MM.1S (cell line): ENCODE results near the gene MATN1.

Experiments used
- DNase-seq: peaks from one replicate; pipeline ENCODE4 v3.0.0-alpha.2; 2015
- H2AFZ ChIP-seq: fragments of 300-600 bp; sonication (generic); 2 replicates; pipeline ENCODE4 v1.6.0; 2016; ENCODE audit warnings: antibody characterized with exemption, low read length
- H3F3A ChIP-seq: fragments of 300-600 bp; sonication (generic); 2 replicates; pipeline ENCODE4 v1.6.1; 2016; ENCODE audit warnings: mild to moderate bottlenecking, antibody characterized with exemption, low read length, moderate library complexity, mixed read lengths; ENCODE audit not compliant: insufficient read depth
- H3K27ac ChIP-seq: fragments of 300-600 bp; sonication (generic); 2 replicates; pipeline ENCODE4 v1.5.1; 2016; ENCODE audit warnings: mild to moderate bottlenecking, low read length
- H3K27me3 ChIP-seq: fragments of 300-600 bp; sonication (generic); replicated peaks from 2 replicates; pipeline ENCODE4 v1.6.0; 2016; ENCODE audit warnings: low read length; ENCODE audit not compliant: insufficient read depth
- H3K36me3 ChIP-seq: fragments of 300-600 bp; sonication (generic); replicated peaks from 2 replicates; pipeline ENCODE4 v1.6.1; 2016; ENCODE audit warnings: mild to moderate bottlenecking, low read length, mixed read lengths; ENCODE audit not compliant: insufficient read depth
- H3K4me1 ChIP-seq: fragments of 300-600 bp; sonication (generic); 2 replicates; pipeline ENCODE4 v1.6.1; 2016; ENCODE audit warnings: low read length, mixed read lengths
- H3K4me2 ChIP-seq: fragments of 300-600 bp; sonication (generic); 2 replicates; pipeline ENCODE4 v1.6.0; 2016; ENCODE audit warnings: low read depth, low read length
- H3K4me3 ChIP-seq: fragments of 300-600 bp; sonication (generic); 2 replicates; pipeline ENCODE4 v1.5.1; 2016; ENCODE audit warnings: low read length, mixed read lengths
- H3K79me2 ChIP-seq: fragments of 300-600 bp; sonication (generic); 2 replicates; pipeline ENCODE4 v1.6.1; 2016; ENCODE audit warnings: mixed run types, low read length, mixed read lengths
- H3K9ac ChIP-seq: fragments of 300-600 bp; sonication (generic); 2 replicates; pipeline ENCODE4 v1.6.1; 2016; ENCODE audit warnings: low read length, mixed read lengths
- H3K9me2 ChIP-seq: fragments of 300-600 bp; sonication (generic); replicated peaks from 2 replicates; pipeline ENCODE4 v1.6.1; 2016; ENCODE audit warnings: mild to moderate bottlenecking, low read length, mixed read lengths; ENCODE audit not compliant: insufficient read depth
- H3K9me3 ChIP-seq: fragments of 300-600 bp; sonication (generic); replicated peaks from 2 replicates; pipeline ENCODE4 v1.6.1; 2016; ENCODE audit warnings: mild to moderate bottlenecking, low read length, mixed read lengths; ENCODE audit not compliant: insufficient read depth
- H4K20me1 ChIP-seq: fragments of 300-600 bp; sonication (generic); 2 replicates; pipeline ENCODE4 v1.6.1; 2016; ENCODE audit warnings: mild to moderate bottlenecking, low read length, moderate library complexity, mixed read lengths; ENCODE audit not compliant: insufficient read depth
- CTCF ChIP-seq: fragments of 300-600 bp; sonication (generic); IDR thresholded peaks from 2 replicates; pipeline ENCODE4 v1.5.1; 2016; ENCODE audit warnings: antibody characterized with exemption, low read length, mixed read lengths
- EZH2 ChIP-seq: fragments of 300-600 bp; sonication (generic); optimal IDR thresholded peaks from 2 replicates; pipeline ENCODE3; 2017; ENCODE audit warnings: low read depth, mild to moderate bottlenecking, antibody characterized with exemption, low read length, mixed read lengths
- EZH2phosphoT487 ChIP-seq: fragments of 300-600 bp; sonication (generic); IDR thresholded peaks from 2 replicates; pipeline ENCODE4 v1.6.1; 2018; ENCODE audit warnings: antibody characterized with exemption, low read length

The MATN1 gene

GRCh38 chr1:30741239-30741894, 18.0 kb upstream of the MATN1 start:
- no peak overlapping the region for H3K9ac ChIP-seq

GRCh38 chr1:30740251-30741238, 17.2 kb upstream of the MATN1 start:
- Histone ChIP-seq H3K4me2 (no peak overlapping the region), H3K36me3 (peaks cover 38% of the 10 kb centered on the region)

More at GRCh38 chr1:30741239-30741894, 18.0 kb upstream of the MATN1 start:
- TF ChIP-seq CTCF (no peak), EZH2 (no peak), EZH2phosphoT487 (no peak)
- no peaks in the 10 kb centered on the region for H3K9me3 ChIP-seq
- no peaks in the 10 kb centered on the region for H3K27me3 ChIP-seq
- H3K4me2 ChIP-seq: no peak overlapping the region
- H3K9me2 ChIP-seq: no peaks in the 10 kb centered on the region
- H2AFZ ChIP-seq: no peak overlapping the region
- DNase-seq: no peak
- no peak overlapping the region; the same call in 1 of the 2 replicates for H3K27ac ChIP-seq
- H3F3A ChIP-seq: peaks cover 36% of the 10 kb centered on the region
- peaks cover 36% of the 10 kb centered on the region for H3K36me3 ChIP-seq
- H4K20me1 ChIP-seq: no peaks in the 10 kb centered on the region
- H3K79me2 ChIP-seq: peaks cover 86% of the 10 kb centered on the region
- peaks cover 49% of the 10 kb centered on the region for H3K4me1 ChIP-seq
- no peak overlapping the region for H3K4me3 ChIP-seq

DNA sequence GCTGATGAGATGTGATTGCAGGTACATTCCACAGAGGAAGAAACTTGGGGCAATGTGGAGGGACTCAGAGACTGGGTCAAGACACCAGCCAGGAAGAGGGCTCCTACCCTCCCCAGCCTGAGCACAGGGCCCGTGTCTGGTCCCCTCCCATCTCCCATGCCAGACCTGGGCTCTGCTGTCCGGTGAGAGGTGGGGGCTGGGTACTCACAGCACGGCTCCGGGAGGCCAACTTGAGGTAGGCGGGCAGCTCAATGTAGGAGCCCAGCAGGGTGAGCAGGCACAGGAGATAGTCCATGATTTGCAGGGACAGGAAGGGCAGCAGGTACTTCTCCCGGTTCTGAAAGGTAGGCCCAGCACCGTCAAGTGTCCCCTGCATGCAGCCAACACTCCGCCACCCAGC, 16.2 kb upstream of the MATN1 start:
- H3K9me3 ChIP-seq: no peaks in the 10 kb centered on the region
- H3K27me3 ChIP-seq: no peaks in the 10 kb centered on the region
- H3K79me2 ChIP-seq: peaks cover 78% of the 10 kb centered on the region
- no peak for TF ChIP-seq EZH2phosphoT487
- TF ChIP-seq EZH2: no peak
- TF ChIP-seq CTCF: no peak
- no peaks in the 10 kb centered on the region for H3K9me2 ChIP-seq
- no peaks in the 10 kb centered on the region for H4K20me1 ChIP-seq
- H3K36me3 ChIP-seq: peaks cover 46% of the 10 kb centered on the region
- H2AFZ ChIP-seq: no peak overlapping the region
- no peak overlapping the region for H3K9ac ChIP-seq
- H3K4me2 ChIP-seq: no peak overlapping the region
- peaks cover 31% of the 10 kb centered on the region for H3K4me1 ChIP-seq
- no peak overlapping the region for H3K27ac ChIP-seq
- peaks cover 29% of the 10 kb centered on the region for H3F3A ChIP-seq
- no peak overlapping the region for H3K4me3 ChIP-seq
- DNase-seq: no peak

More at GRCh38 chr1:30740251-30741238, 17.2 kb upstream of the MATN1 start:
- H3K27me3 ChIP-seq: no peaks in the 10 kb centered on the region
- no peak overlapping the region for H3K9ac ChIP-seq
- no peak overlapping the region for H3K4me3 ChIP-seq
- H3K9me2 ChIP-seq: no peaks in the 10 kb centered on the region
- H3F3A ChIP-seq: peaks cover 30% of the 10 kb centered on the region
- H4K20me1 ChIP-seq: no peaks in the 10 kb centered on the region
- H3K27ac ChIP-seq: no peak overlapping the region
- H3K4me1 ChIP-seq: peaks cover 41% of the 10 kb centered on the region
- TF ChIP-seq EZH2 (no peak), CTCF (no peak), EZH2phosphoT487 (no peak)
- H2AFZ ChIP-seq: no peak overlapping the region
- no peak for DNase-seq
- peaks cover 84% of the 10 kb centered on the region for H3K79me2 ChIP-seq
- no peaks in the 10 kb centered on the region for H3K9me3 ChIP-seq
